Endodermal cell (in vitro differentiated cells): ENCODE results near the gene ZBTB20. TPM values are rescaled to one million over a fixed set of nuclear protein-coding genes. Genes with fewer than 3 reads are reported as not detected.

Experiments
- DNase-seq: peaks from one replicate; pipeline ENCODE4 v3.0.0-alpha.2; 2017
- H3K27ac ChIP-seq: 2 replicates; pipeline ENCODE4 v1.5.1; 2013; ENCODE audit warnings: mild to moderate bottlenecking, low read depth, low read length, moderate library complexity
- H3K27me3 ChIP-seq: 2 replicates; pipeline ENCODE4 v1.6.1; 2013; ENCODE audit warnings: mild to moderate bottlenecking, low read length, moderate library complexity; ENCODE audit not compliant: insufficient read depth, control insufficient read depth, poor library complexity, severe bottlenecking
- H3K36me3 ChIP-seq: 2 replicates; pipeline ENCODE4 v1.7.0; 2013; ENCODE audit warnings: mild to moderate bottlenecking, low read length, moderate library complexity; ENCODE audit not compliant: control insufficient read depth, insufficient read depth
- H3K4me1 ChIP-seq: one replicate; pipeline ENCODE4 v1.7.0; 2013; ENCODE audit warnings: low read length; ENCODE audit not compliant: control insufficient read depth, insufficient read depth
- H3K4me3 ChIP-seq: 2 replicates; pipeline ENCODE4 v1.5.1; 2013; ENCODE audit warnings: mild to moderate bottlenecking, low read length, moderate library complexity
- H3K9ac ChIP-seq: 2 replicates; pipeline ENCODE4 v1.6.1; 2013; ENCODE audit warnings: mild to moderate bottlenecking, low read length, moderate library complexity; ENCODE audit not compliant: poor library complexity, severe bottlenecking; ENCODE audit errors: extremely low read depth
- H3K9me3 ChIP-seq: 2 replicates; pipeline ENCODE4 v1.6.1; 2013; ENCODE audit warnings: mild to moderate bottlenecking, low read length, moderate library complexity; ENCODE audit not compliant: control insufficient read depth
- H3K27ac Mint-ChIP-seq: 2 replicates; pipeline ENCODE4 v1.8.0; 2020; ENCODE audit warnings: mixed read lengths
- H3K27me3 Mint-ChIP-seq: 2 replicates; pipeline ENCODE4 v1.8.0; 2021; ENCODE audit warnings: mild to moderate bottlenecking, mixed read lengths; ENCODE audit not compliant: insufficient read depth
- H3K36me3 Mint-ChIP-seq: 2 replicates; pipeline ENCODE4 v1.8.0; 2020; ENCODE audit warnings: low read depth, mixed read lengths
- H3K4me1 Mint-ChIP-seq: 2 replicates; pipeline ENCODE4 v1.8.0; 2020; ENCODE audit warnings: mixed read lengths
- H3K4me3 Mint-ChIP-seq: 2 replicates; pipeline ENCODE4 v1.8.0; 2020; ENCODE audit warnings: mild to moderate bottlenecking, moderate library complexity, mixed read lengths
- H3K9me3 Mint-ChIP-seq: 2 replicates; pipeline ENCODE4 v1.8.0; 2020; ENCODE audit warnings: mild to moderate bottlenecking, mixed read lengths
- WGBS, 2 experiments: methylation state at CpG; one replicate each; pipeline versions ENCODE4 v1.1.5 to v1.1.7; 2013; ENCODE audit warnings: missing lambda C conversion rate in 2 of 2, mixed read lengths in 1 of 2; ENCODE audit not compliant: insufficient coverage in 1 of 2, insufficient read length in 1 of 2; 5-methylcytosine and 5-hydroxymethylcytosine counted together
- total RNA-seq, 2 donors: library from RNA; stranded (reverse); fragmentation: NEBNext Ultra II Directional in 1 of 2; extraction: Animal tissue kit (Norgen Biotek cat#: 25700) in 1 of 2; gene quantifications; 2 replicates in 1 of 2; 3 replicates in 1 of 2; pipeline ENCODE4 v1.2.1, GENCODE V29; 2021
- TF ChIP-seq, protein P1 (sequence below): fragments of 200-600 bp; sonication (generic); conservative IDR thresholded peaks from 2 replicates; pipeline ENCODE4 v1.5.0; 2021; ENCODE audit warnings: antibody characterized with exemption, mild to moderate bottlenecking

The ZBTB20 gene
- total RNA-seq, 2 donors from 2014 or later: 1.6 to 2.9 TPM

GRCh38 chr3:114378760-114379159 lies 768.3 kb downstream of the ZBTB20 start:
- H3K9me3 Mint-ChIP-seq: no peaks in the 10 kb centered on the region
- H3K27me3 Mint-ChIP-seq: no peaks in the 10 kb centered on the region
- no peak overlapping the region for H3K4me3 ChIP-seq
- no peak overlapping the region for H3K27ac ChIP-seq
- no peaks in the 10 kb centered on the region for H3K36me3 ChIP-seq
- H3K9ac ChIP-seq: no peak overlapping the region
- DNase-seq: no peak
- 90 to 100% methylated on average over 3 to 5 of the region's 5 CpGs for WGBS, 2 experiments
- H3K9me3 ChIP-seq: no peaks in the 10 kb centered on the region
- H3K4me1 Mint-ChIP-seq: peaks cover 4% of the 10 kb centered on the region
- H3K4me3 Mint-ChIP-seq: no peak overlapping the region
- H3K27me3 ChIP-seq: no peaks in the 10 kb centered on the region
- H3K4me1 ChIP-seq: no peaks in the 10 kb centered on the region
- no peaks in the 10 kb centered on the region for H3K36me3 Mint-ChIP-seq
- TF ChIP-seq, protein P1, sequence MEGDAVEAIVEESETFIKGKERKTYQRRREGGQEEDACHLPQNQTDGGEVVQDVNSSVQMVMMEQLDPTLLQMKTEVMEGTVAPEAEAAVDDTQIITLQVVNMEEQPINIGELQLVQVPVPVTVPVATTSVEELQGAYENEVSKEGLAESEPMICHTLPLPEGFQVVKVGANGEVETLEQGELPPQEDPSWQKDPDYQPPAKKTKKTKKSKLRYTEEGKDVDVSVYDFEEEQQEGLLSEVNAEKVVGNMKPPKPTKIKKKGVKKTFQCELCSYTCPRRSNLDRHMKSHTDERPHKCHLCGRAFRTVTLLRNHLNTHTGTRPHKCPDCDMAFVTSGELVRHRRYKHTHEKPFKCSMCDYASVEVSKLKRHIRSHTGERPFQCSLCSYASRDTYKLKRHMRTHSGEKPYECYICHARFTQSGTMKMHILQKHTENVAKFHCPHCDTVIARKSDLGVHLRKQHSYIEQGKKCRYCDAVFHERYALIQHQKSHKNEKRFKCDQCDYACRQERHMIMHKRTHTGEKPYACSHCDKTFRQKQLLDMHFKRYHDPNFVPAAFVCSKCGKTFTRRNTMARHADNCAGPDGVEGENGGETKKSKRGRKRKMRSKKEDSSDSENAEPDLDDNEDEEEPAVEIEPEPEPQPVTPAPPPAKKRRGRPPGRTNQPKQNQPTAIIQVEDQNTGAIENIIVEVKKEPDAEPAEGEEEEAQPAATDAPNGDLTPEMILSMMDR: no peak
- H3K27ac Mint-ChIP-seq: no peak overlapping the region

- H3K9ac ChIP-seq: no peak overlapping the region
- H3K27ac ChIP-seq: no peak overlapping the region
- no peaks in the 10 kb centered on the region for H3K27me3 Mint-ChIP-seq
- H3K4me1 Mint-ChIP-seq: peaks cover 4% of the 10 kb centered on the region
- H3K27ac Mint-ChIP-seq: no peak overlapping the region
- no peaks in the 10 kb centered on the region for H3K27me3 ChIP-seq
- no peaks in the 10 kb centered on the region for H3K36me3 ChIP-seq
- no peaks in the 10 kb centered on the region for H3K9me3 Mint-ChIP-seq
- TF ChIP-seq, protein P1: no peak
- no peaks in the 10 kb centered on the region for H3K9me3 ChIP-seq
- H3K4me3 Mint-ChIP-seq: no peak overlapping the region
- H3K36me3 Mint-ChIP-seq: no peaks in the 10 kb centered on the region
- H3K4me1 ChIP-seq: no peaks in the 10 kb centered on the region
- 93 to 100% methylated on average over 1 to 4 of the region's 4 CpGs for WGBS, 2 experiments
- no peak for DNase-seq
- H3K4me3 ChIP-seq: no peak overlapping the region
Observed at GRCh38 chr3:114377426-114377825, 769.7 kb downstream of the ZBTB20 start.

DNA sequence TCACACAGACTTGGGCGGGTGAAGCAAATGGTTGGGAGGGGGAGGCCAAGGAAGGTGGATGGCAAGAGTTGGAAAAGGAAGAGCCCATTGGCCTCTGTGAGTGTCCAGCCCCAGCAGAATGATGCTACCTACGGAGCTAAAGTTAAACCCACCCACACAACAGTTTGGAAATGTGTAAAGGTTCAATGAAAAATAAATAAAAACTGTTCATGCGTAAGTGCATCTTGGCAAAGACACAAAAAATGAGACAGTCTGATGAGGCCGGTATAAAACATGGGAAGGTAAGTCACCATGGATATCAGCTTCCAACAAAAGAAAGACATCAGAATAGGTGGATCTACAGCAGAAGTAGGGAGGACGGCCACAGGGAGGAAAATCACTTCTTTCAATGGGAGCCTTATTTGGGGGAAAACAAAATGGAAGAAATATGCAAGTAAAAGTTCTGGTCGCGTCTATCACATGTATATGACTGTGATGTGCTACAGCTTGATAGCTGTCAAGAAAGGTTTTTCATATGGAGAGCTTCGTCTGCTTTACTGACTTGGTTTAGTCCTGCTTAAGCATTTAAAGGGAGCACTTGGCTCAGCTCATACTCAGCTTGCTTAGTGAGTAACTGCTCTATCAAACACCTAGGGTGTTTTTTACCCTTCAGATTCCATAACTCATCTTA lies 770.4 kb downstream of the ZBTB20 start:
- Mint-ChIP-seq H3K36me3 (no peaks in the 10 kb centered on the region), H3K4me3 (no peak overlapping the region), H3K27ac (no peak overlapping the region), H3K27me3 (no peaks in the 10 kb centered on the region), H3K9me3 (no peaks in the 10 kb centered on the region), H3K4me1 (peaks cover 4% of the 10 kb centered on the region)
- H3K9ac ChIP-seq: no peak overlapping the region
- no peaks in the 10 kb centered on the region for H3K4me1 ChIP-seq
- no peak for DNase-seq
- no peaks in the 10 kb centered on the region for H3K9me3 ChIP-seq
- no peaks in the 10 kb centered on the region for H3K27me3 ChIP-seq
- no peak overlapping the region for H3K27ac ChIP-seq
- TF ChIP-seq, protein P1: no peak
- no peak overlapping the region for H3K4me3 ChIP-seq
- WGBS, 2 experiments: 89 to 94% methylated on average over 7 to 8 of the region's 8 CpGs
- no peaks in the 10 kb centered on the region for H3K36me3 ChIP-seq
